WTC11 (cell line): ENCODE results near the gene KLHDC4. TPM values are rescaled to one million over a fixed set of nuclear protein-coding genes. Genes with fewer than 3 reads are reported as not detected.

Source experiments
- ATAC-seq: fragments of 200-7000 bp; cut with Tn5 transposase; 2 replicates; pipeline ENCODE4 v1.10.0; 2021; ENCODE audit warnings: mild to moderate bottlenecking, moderate library complexity
- CTCF ChIA-PET: fragments of 300-600 bp; sonication (Branson Sonifier 250); formaldehyde crosslinking; loops from one replicate; lab custom pipeline; 2021; ENCODE audit warnings: antibody characterized with exemption; lab: Charles Lee
- POLR2A ChIA-PET: fragments of 350-600 bp; sonication (Branson Sonifier 250); formaldehyde crosslinking; loops from one replicate; lab custom pipeline; 2021; ENCODE audit warnings: antibody characterized with exemption; lab: Charles Lee
- DNase-seq: peaks from one replicate; pipeline ENCODE4 v3.0.0; 2021; ENCODE audit warnings: low spot score
- H3K27ac Mint-ChIP-seq: 2 replicates; pipeline ENCODE4 v1.8.0; 2021; ENCODE audit warnings: mixed read lengths
- H3K27me3 Mint-ChIP-seq: 2 replicates; pipeline ENCODE4 v1.8.0; 2021; ENCODE audit warnings: low read depth, mild to moderate bottlenecking, moderate library complexity, mixed read lengths
- H3K36me3 Mint-ChIP-seq: 2 replicates; pipeline ENCODE4 v1.8.0; 2021; ENCODE audit warnings: mixed read lengths
- H3K4me1 Mint-ChIP-seq: 2 replicates; pipeline ENCODE4 v1.8.0; 2022; ENCODE audit warnings: mixed read lengths
- H3K4me3 Mint-ChIP-seq: 2 replicates; pipeline ENCODE4 v1.8.0; 2021; ENCODE audit warnings: mild to moderate bottlenecking, moderate library complexity, mixed read lengths
- H3K9me3 Mint-ChIP-seq: 2 replicates; pipeline ENCODE4 v1.8.0; 2021; ENCODE audit warnings: mixed read lengths
- ELF4 ChIP-seq: sonication (generic); formaldehyde crosslinking; IDR thresholded peaks from 2 replicates; pipeline ENCODE4 v1.8.1; 2022; ENCODE audit warnings: low read depth, mild to moderate bottlenecking, moderate library complexity, missing genetic modification reagents
- EMX1 ChIP-seq: fragments of 250-450 bp; sonication (Bioruptor Pico); IDR thresholded peaks from 2 replicates; pipeline ENCODE4 v1.8.0; 2021; ENCODE audit warnings: mild to moderate bottlenecking
- ETV6 ChIP-seq: sonication (generic); formaldehyde crosslinking; IDR thresholded peaks from 2 replicates; pipeline ENCODE4 v1.8.1; 2022; ENCODE audit warnings: mild to moderate bottlenecking, missing genetic modification reagents
- GABPB1 ChIP-seq: sonication (generic); formaldehyde crosslinking; IDR thresholded peaks from 2 replicates; pipeline ENCODE4 v1.8.1; 2023; ENCODE audit warnings: mild to moderate bottlenecking, missing genetic modification reagents
- KAT7 ChIP-seq: sonication (generic); formaldehyde crosslinking; IDR thresholded peaks from 2 replicates; pipeline ENCODE4 v1.8.1; 2023; ENCODE audit warnings: missing genetic modification reagents, mild to moderate bottlenecking, borderline replicate concordance
- MXD4 ChIP-seq: fragments of 250-450 bp; sonication (Bioruptor Pico); IDR thresholded peaks from 2 replicates; pipeline ENCODE4 v1.8.0; 2021; ENCODE audit warnings: mild to moderate bottlenecking, moderate library complexity, borderline replicate concordance
- NFYB ChIP-seq: sonication (generic); formaldehyde crosslinking; conservative IDR thresholded peaks from 2 replicates; pipeline ENCODE4 v1.8.0; 2022; ENCODE audit warnings: low read depth, missing genetic modification reagents
- NR2C2 ChIP-seq: sonication (generic); formaldehyde crosslinking; IDR thresholded peaks from 2 replicates; pipeline ENCODE4 v1.8.0; 2022; ENCODE audit warnings: mild to moderate bottlenecking, missing genetic modification reagents
- RORB ChIP-seq: fragments of 250-450 bp; sonication (Bioruptor Pico); IDR thresholded peaks from 2 replicates; pipeline ENCODE4 v1.9.0; 2021; ENCODE audit warnings: mild to moderate bottlenecking
- STAT6 ChIP-seq: sonication (generic); formaldehyde crosslinking; conservative IDR thresholded peaks from 2 replicates; pipeline ENCODE4 v1.8.1; 2023; ENCODE audit warnings: mild to moderate bottlenecking, low read depth, missing genetic modification reagents, moderate library complexity
- TP53 ChIP-seq: sonication (generic); formaldehyde crosslinking; IDR thresholded peaks from 2 replicates; pipeline ENCODE4 v1.8.1; 2023; ENCODE audit warnings: mild to moderate bottlenecking, missing genetic modification reagents
- ZBTB43 ChIP-seq: sonication (generic); formaldehyde crosslinking; IDR thresholded peaks from 2 replicates; pipeline ENCODE4 v1.8.1; 2023; ENCODE audit warnings: mild to moderate bottlenecking, missing genetic modification reagents
- ZNF138 ChIP-seq: sonication (generic); formaldehyde crosslinking; conservative IDR thresholded peaks from 2 replicates; pipeline ENCODE4 v1.8.1; 2022; ENCODE audit warnings: mild to moderate bottlenecking, moderate library complexity, missing genetic modification reagents
- total RNA-seq: library from RNA; stranded (reverse); gene quantifications from 3 replicates; pipeline ENCODE4 v1.2.3, GENCODE V29; 2021
- TF ChIP-seq, protein P1 (sequence below): fragments of 250-450 bp; sonication (Bioruptor Pico); conservative IDR thresholded peaks from 2 replicates; pipeline ENCODE4 v1.9.0; 2021; ENCODE audit warnings: mild to moderate bottlenecking
- TF ChIP-seq, protein P2 (sequence below): sonication (generic); formaldehyde crosslinking; IDR thresholded peaks from 2 replicates; pipeline ENCODE4 v1.8.1; 2023; ENCODE audit warnings: mild to moderate bottlenecking, missing genetic modification reagents
- TF ChIP-seq, protein P3 (sequence below): sonication (generic); formaldehyde crosslinking; IDR thresholded peaks from 2 replicates; pipeline ENCODE4 v1.8.0; 2023; ENCODE audit warnings: mild to moderate bottlenecking, missing genetic modification reagents

Gene KLHDC4
- total RNA-seq, 1 experiment from 2014 or later, result 63.6 TPM

- TF ChIP-seq ELF4 (CRISPR knock-in tag), result no peak
- no peak for TF ChIP-seq STAT6 (CRISPR knock-in tag)
- TF ChIP-seq NFYB (CRISPR knock-in tag), result no peak
- TF ChIP-seq, protein P1, sequence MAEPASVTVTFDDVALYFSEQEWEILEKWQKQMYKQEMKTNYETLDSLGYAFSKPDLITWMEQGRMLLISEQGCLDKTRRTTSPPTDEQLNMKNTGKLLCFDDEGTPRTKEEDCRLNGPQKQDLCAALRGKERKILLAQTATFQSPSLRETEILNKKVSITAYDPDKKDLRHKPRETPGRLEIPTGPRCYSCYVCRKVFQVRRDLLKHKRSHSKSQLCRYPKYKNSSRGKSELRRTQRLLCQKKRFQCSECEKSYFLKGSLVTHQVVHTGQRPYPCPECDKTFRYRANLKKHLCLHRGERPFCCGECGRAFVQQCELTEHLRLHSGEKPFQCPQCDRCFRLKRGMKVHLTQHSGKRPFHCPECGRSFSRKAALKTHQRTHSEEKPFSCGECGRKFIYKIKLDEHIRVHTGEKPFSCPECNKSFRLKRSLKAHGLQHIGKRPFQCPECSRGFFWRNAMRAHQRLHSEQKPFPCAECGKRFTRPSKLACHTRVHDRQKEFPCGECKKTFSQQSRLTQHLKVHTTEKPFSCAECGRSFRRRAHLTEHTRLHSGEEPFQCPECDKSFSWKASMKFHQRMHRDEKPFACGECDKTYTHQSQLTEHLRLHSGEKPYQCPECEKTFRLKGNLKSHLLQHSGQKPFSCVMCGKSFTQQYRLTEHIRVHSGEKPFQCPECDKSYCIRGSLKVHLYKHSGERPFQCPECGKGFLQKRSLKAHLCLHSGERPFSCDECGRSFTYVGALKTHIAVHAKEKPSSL, result no peak
These were observed 97.8 kb downstream of the KLHDC4 start (continued) for GRCh38 chr16:87667946-87668345.

DNA sequence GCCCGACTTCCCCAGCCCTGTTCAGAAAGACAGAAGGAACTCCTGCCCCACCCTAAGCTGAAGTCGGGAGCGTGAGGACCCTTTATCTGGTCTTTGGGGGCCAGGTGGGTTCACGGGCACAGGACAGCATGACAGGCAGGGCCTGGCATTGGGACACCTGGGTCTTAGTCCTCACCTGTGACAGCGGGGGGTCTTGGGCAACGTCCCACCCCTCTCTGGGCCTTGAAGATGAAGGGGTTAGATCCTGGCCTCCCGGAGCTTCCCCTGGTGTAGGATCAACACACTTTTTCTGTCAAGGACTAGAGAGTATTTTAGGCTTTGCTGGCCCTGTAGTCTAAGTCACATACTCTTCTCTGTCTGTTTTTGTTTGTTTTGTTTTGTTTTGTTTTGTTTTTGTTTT lies 98.3 kb downstream of the KLHDC4 start:
- no peak overlapping the region for H3K27ac Mint-ChIP-seq
- CTCF ChIA-PET, result interaction anchor here (1.1 to 4.3 kb wide), 3 partner anchors 9 to 96 kb away, joined by 3 to 11 read pairs (median 5); no protein-coding TSS in a partner anchor
- H3K27me3 Mint-ChIP-seq, result no peaks in the 10 kb centered on the region
- TF ChIP-seq ETV6 (CRISPR knock-in tag) (no peak), TP53 (no peak)
- POLR2A ChIA-PET, result no interaction called here
- no peak overlapping the region for H3K4me3 Mint-ChIP-seq
- H3K36me3 Mint-ChIP-seq, result no peaks in the 10 kb centered on the region
- ATAC-seq (no peak), DNase-seq (no peak)
- H3K4me1 Mint-ChIP-seq, result peaks cover under 1% of the 10 kb centered on the region
- no peaks in the 10 kb centered on the region for H3K9me3 Mint-ChIP-seq

DNA sequence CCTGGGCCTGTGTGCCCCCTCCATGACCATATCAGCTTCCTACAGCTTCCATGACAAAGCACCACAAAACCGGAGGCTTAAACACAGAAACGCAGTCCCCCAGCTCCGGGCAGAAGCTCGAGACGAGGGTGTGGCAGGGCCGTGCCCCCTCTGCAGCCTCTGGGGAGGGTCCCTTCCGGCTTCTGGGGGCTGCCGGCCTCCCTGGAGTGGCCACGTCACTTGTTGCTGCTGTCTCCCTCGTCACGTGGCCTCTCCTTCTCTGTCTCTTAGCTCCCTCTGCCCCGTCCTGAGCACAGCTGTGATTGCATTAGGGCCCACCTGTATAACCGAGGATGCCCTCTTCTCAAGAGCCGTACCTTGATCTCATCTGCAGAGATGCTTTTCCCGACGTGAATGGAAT lies 98.9 kb downstream of the KLHDC4 start:
- Mint-ChIP-seq H3K27ac (no peak overlapping the region), H3K4me1 (peaks cover 6% of the 10 kb centered on the region), H3K9me3 (no peaks in the 10 kb centered on the region), H3K36me3 (no peaks in the 10 kb centered on the region), H3K4me3 (no peak overlapping the region), H3K27me3 (no peaks in the 10 kb centered on the region)
- DNase-seq (no peak), ATAC-seq (no peak)
- ChIA-PET CTCF (interaction anchor here (1.1 to 4.3 kb wide), 3 partner anchors 9 to 96 kb away, joined by 3 to 11 read pairs (median 5); no protein-coding TSS in a partner anchor), POLR2A (no interaction called here)
- TF ChIP-seq NR2C2 (no peak), GABPB1 (CRISPR knock-in tag) (no peak), KAT7 (CRISPR knock-in tag) (no peak), ZNF138 (no peak)
- TF ChIP-seq, protein P2, sequence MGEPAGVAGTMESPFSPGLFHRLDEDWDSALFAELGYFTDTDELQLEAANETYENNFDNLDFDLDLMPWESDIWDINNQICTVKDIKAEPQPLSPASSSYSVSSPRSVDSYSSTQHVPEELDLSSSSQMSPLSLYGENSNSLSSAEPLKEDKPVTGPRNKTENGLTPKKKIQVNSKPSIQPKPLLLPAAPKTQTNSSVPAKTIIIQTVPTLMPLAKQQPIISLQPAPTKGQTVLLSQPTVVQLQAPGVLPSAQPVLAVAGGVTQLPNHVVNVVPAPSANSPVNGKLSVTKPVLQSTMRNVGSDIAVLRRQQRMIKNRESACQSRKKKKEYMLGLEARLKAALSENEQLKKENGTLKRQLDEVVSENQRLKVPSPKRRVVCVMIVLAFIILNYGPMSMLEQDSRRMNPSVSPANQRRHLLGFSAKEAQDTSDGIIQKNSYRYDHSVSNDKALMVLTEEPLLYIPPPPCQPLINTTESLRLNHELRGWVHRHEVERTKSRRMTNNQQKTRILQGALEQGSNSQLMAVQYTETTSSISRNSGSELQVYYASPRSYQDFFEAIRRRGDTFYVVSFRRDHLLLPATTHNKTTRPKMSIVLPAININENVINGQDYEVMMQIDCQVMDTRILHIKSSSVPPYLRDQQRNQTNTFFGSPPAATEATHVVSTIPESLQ (CRISPR knock-in tag), result no peak

GRCh38 chr16:87665193-87665592 lies 100.6 kb downstream of the KLHDC4 start:
- Mint-ChIP-seq H3K4me1 (peaks cover 14% of the 10 kb centered on the region), H3K36me3 (no peaks in the 10 kb centered on the region), H3K27ac (no peak overlapping the region), H3K9me3 (no peaks in the 10 kb centered on the region), H3K4me3 (no peak overlapping the region), H3K27me3 (no peaks in the 10 kb centered on the region)
- CTCF ChIA-PET, result interaction anchor here (0.9 to 4.3 kb wide), 3 partner anchors 10 to 29 kb away, joined by 3 to 11 read pairs (median 3); no protein-coding TSS in a partner anchor
- ATAC-seq (no peak), DNase-seq (no peak)
- POLR2A ChIA-PET, result no interaction called here
- TF ChIP-seq, protein P3, sequence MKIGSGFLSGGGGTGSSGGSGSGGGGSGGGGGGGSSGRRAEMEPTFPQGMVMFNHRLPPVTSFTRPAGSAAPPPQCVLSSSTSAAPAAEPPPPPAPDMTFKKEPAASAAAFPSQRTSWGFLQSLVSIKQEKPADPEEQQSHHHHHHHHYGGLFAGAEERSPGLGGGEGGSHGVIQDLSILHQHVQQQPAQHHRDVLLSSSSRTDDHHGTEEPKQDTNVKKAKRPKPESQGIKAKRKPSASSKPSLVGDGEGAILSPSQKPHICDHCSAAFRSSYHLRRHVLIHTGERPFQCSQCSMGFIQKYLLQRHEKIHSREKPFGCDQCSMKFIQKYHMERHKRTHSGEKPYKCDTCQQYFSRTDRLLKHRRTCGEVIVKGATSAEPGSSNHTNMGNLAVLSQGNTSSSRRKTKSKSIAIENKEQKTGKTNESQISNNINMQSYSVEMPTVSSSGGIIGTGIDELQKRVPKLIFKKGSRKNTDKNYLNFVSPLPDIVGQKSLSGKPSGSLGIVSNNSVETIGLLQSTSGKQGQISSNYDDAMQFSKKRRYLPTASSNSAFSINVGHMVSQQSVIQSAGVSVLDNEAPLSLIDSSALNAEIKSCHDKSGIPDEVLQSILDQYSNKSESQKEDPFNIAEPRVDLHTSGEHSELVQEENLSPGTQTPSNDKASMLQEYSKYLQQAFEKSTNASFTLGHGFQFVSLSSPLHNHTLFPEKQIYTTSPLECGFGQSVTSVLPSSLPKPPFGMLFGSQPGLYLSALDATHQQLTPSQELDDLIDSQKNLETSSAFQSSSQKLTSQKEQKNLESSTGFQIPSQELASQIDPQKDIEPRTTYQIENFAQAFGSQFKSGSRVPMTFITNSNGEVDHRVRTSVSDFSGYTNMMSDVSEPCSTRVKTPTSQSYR (CRISPR knock-in tag), result no peak
- TF ChIP-seq ZBTB43 (CRISPR knock-in tag) (no peak), MXD4 (CRISPR knock-in tag) (no peak), ETV6 (CRISPR knock-in tag) (no peak), EMX1 (CRISPR knock-in tag) (no peak), RORB (CRISPR knock-in tag) (no peak)
